Measurements from ENCODE around the gene PHOSPHO2.

DNA sequence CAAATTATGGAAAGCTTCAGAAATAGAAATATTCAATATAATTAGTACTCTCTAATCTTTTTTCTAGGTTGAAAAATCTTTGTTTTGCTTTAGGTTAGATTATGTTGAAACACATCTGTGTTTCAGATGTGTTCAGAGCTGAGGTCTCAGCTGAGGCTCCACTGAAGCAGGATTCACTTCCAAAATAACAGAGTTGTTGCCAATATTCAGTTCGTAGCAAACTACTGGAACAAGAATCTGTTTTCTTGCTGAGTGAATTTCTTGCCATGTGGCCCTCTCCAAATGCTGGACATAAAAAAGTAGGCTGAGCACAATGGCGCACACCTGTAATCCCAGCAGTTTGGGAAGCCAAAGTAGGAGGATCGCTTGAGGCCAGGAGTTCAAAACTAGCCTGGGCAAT, 8.7 kb downstream of the PHOSPHO2 start:
- no peak for TF ChIP-seq EZH2 (IDR thresholded peaks at IDR 0.05)
- no peak for TF ChIP-seq FOXP2 (optimal IDR thresholded peaks at IDR 0.05; ENCODE audit: control extremely low read depth, extremely low read length, insufficient read depth)

All from SK-N-MC (cell line).